Memory B cell (primary cell): ENCODE results near the gene HELZ.
A peak's percentile ranks its signal among the peaks of the same experiment; 100 is the strongest.
"Not testable (repeated sequence)": the region's sequence is repeated elsewhere in the genome, so short reads cannot be mapped to it uniquely, and the experiment has no call there.

Source experiments
- ATAC-seq: fragments of 150-1000 bp; cut with Tn5 transposase; 2 replicates; pipeline ENCODE4 v1.10.0; 2021; ENCODE audit warnings: low read depth, mild to moderate bottlenecking, moderate library complexity
- DNase-seq, 2 donors: peaks; one replicate each; pipeline ENCODE4 v3.0.0; 2022; ENCODE audit warnings: low spot score in 2 of 2
- H3K27ac Mint-ChIP-seq: one replicate; pipeline ENCODE4 v1.8.0; 2022; ENCODE audit warnings: mild to moderate bottlenecking, moderate library complexity, mixed read lengths
- H3K27me3 Mint-ChIP-seq: one replicate; pipeline ENCODE4 v1.8.0; 2022; ENCODE audit warnings: mixed read lengths
- H3K36me3 Mint-ChIP-seq: one replicate; pipeline ENCODE4 v1.8.0; 2022; ENCODE audit warnings: mild to moderate bottlenecking, mixed read lengths
- H3K4me1 Mint-ChIP-seq: one replicate; pipeline ENCODE4 v1.8.0; 2022; ENCODE audit warnings: mixed read lengths
- H3K4me3 Mint-ChIP-seq: one replicate; pipeline ENCODE4 v1.8.0; 2022; ENCODE audit warnings: mild to moderate bottlenecking, moderate library complexity, mixed read lengths
- H3K9me3 Mint-ChIP-seq: one replicate; pipeline ENCODE4 v1.8.0; 2022; ENCODE audit warnings: mixed read lengths

Gene HELZ

DNA sequence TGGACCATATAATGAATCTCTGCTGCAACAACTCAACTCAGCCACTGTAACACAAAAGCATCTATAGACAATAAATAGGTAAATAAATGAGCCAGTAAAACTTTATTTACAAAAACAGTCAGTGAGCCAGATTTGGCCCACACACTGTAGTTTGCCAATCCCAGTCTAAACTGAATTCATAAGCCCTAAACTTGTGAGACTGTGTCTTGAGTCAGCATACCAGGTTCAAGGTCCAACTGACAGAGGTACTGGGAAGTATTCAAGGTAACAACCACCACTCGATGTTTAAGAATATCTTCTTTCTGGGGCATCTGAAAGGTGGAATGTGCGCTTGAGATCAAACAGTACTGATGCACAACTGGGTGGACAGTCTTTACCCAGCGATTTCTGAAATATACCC, 94.2 kb downstream of the HELZ start:
- Mint-ChIP-seq H3K4me3 (no peak overlapping the region), H3K4me1 (no peaks in the 10 kb centered on the region), H3K36me3 (peaks cover 32% of the 10 kb centered on the region), H3K27ac (no peak overlapping the region), H3K27me3 (no peaks in the 10 kb centered on the region), H3K9me3 (no peaks in the 10 kb centered on the region)
- ATAC-seq (no peak), DNase-seq (no peak)

- Mint-ChIP-seq H3K4me1 (no peaks in the 10 kb centered on the region), H3K27ac (no peak overlapping the region), H3K27me3 (no peaks in the 10 kb centered on the region), H3K9me3 (no peaks in the 10 kb centered on the region), H3K4me3 (no peak overlapping the region), H3K36me3 (peaks cover 40% of the 10 kb centered on the region)
- ATAC-seq (no peak), DNase-seq (no peak)
Observed at GRCh38 chr17:67148352-67148751, 96.6 kb downstream of the HELZ start.

DNA sequence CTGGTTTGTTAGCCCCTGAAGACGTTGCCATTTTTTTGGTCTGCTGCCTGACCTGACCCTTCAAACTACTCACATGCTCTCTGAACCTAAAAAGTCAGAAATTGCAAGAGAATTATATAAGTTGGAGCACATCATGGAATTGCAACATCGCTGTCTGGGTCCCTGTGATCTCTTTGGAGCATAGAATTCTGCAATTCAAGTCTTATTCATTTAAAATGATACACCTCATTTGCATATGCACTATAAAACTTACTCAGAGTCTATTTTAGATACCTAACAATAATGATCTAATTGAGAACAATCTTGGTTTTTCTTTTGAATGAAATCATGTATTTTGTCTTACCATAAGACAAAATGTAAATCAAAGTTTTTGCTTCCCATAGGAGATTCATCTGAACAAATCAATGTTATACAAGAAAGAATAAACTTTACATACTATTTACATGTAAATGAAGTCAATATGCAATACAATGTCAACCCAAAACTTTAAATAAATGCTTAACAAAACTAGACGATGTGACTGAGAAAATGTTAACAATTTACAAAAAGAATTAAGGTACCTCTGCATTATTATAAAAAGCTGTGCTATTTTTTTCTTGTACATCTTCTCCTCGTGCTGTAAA, 99.7 kb downstream of the HELZ start:
- Mint-ChIP-seq H3K4me3 (no peak overlapping the region), H3K27me3 (no peaks in the 10 kb centered on the region), H3K4me1 (no peaks in the 10 kb centered on the region), H3K36me3 (peaks cover 40% of the 10 kb centered on the region), H3K9me3 (peaks cover 2% of the 10 kb centered on the region), H3K27ac (no peak overlapping the region)
- no peak for ATAC-seq
- no peak for DNase-seq

- no peak for ATAC-seq
- Mint-ChIP-seq H3K27me3 (no peaks in the 10 kb centered on the region), H3K9me3 (peaks cover 2% of the 10 kb centered on the region), H3K4me1 (peaks cover 1% of the 10 kb centered on the region), H3K36me3 (peaks cover 43% of the 10 kb centered on the region), H3K4me3 (no peak overlapping the region), H3K27ac (no peak overlapping the region)
- DNase-seq, result no peak
Observed at GRCh38 chr17:67143318-67143717, 101.7 kb downstream of the HELZ start.

- H3K4me3 Mint-ChIP-seq, DNase-seq, H3K4me1 Mint-ChIP-seq, H3K27me3 Mint-ChIP-seq, H3K9me3 Mint-ChIP-seq, H3K27ac Mint-ChIP-seq, ATAC-seq: not testable (repeated sequence)
- H3K36me3 Mint-ChIP-seq, result peaks cover 43% of the 10 kb centered on the region
Observed at GRCh38 chr17:67142030-67142429, 103.0 kb downstream of the HELZ start.

GRCh38 chr17:67139784-67140665, 105.0 kb downstream of the HELZ start:
- peaks cover 2% of the 10 kb centered on the region for H3K9me3 Mint-ChIP-seq
- DNase-seq, result no peak
- no peak overlapping the region for H3K4me3 Mint-ChIP-seq
- ATAC-seq, result no peak
- H3K4me1 Mint-ChIP-seq, result peaks cover 2% of the 10 kb centered on the region
- no peak overlapping the region for H3K27ac Mint-ChIP-seq
- H3K36me3 Mint-ChIP-seq, result peaks cover 42% of the 10 kb centered on the region
- H3K27me3 Mint-ChIP-seq, result no peaks in the 10 kb centered on the region

DNA sequence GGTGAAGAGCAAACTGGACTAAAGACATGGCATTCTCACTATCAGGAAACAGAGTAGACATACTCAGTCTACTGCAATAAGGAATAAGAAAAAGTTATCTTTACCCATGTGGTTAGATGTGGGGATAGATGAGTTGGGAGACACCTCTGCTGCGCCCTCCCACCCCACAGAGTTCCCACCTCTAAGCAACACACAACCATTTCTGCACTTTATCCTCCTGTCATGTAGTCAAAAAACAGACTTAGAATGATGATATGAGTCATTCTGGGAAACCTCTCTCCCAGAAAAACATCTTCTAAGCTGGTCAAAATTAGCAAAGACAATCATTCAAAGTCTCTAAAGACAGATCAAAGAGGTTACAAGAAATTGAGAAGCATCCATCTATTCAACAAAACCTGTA, 105.7 kb downstream of the HELZ start:
- Mint-ChIP-seq H3K36me3 (peaks cover 40% of the 10 kb centered on the region), H3K27me3 (no peaks in the 10 kb centered on the region), H3K4me3 (no peak overlapping the region), H3K4me1 (peaks cover 2% of the 10 kb centered on the region), H3K9me3 (peaks cover 2% of the 10 kb centered on the region), H3K27ac (peak overlapping the region; percentile 9)
- no peak for ATAC-seq
- DNase-seq, result no peak

GRCh38 chr17:67138392-67138791, 106.6 kb downstream of the HELZ start:
- H3K27ac Mint-ChIP-seq, result no peak overlapping the region
- peaks cover 2% of the 10 kb centered on the region for H3K9me3 Mint-ChIP-seq

DNA sequence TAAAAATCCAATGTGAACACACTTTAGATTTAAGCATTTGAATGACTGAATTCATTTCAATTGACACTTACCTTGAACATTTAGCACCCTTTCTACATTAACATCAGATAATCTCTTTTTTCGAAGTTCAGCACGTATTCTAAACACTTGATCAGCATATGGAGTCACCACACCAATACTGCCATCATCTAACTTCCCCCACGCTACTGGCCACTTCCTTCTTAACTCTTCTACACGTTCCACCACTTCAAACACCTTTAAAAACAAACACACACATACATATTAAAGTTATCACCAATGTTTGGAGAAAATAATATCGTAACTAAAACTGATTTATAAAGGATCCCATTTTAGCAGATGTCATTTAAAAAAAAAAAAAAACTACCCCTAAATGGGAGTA, 107.1 kb downstream of the HELZ start:
- ATAC-seq, result no peak
- H3K27ac Mint-ChIP-seq, result no peak overlapping the region
- no peak for DNase-seq
- no peak overlapping the region for H3K4me3 Mint-ChIP-seq
- peaks cover 2% of the 10 kb centered on the region for H3K9me3 Mint-ChIP-seq
- no peaks in the 10 kb centered on the region for H3K27me3 Mint-ChIP-seq
- peaks cover 2% of the 10 kb centered on the region for H3K4me1 Mint-ChIP-seq
- peaks cover 34% of the 10 kb centered on the region for H3K36me3 Mint-ChIP-seq

More at GRCh38 chr17:67138392-67138791, 106.6 kb downstream of the HELZ start:
- Mint-ChIP-seq H3K36me3 (peaks cover 37% of the 10 kb centered on the region), H3K4me1 (peaks cover 2% of the 10 kb centered on the region), H3K4me3 (no peak overlapping the region), H3K27me3 (no peaks in the 10 kb centered on the region)
- DNase-seq, result no peak
- no peak for ATAC-seq

GRCh38 chr17:67137026-67137370, 108.0 kb downstream of the HELZ start:
- Mint-ChIP-seq H3K4me1 (peaks cover 2% of the 10 kb centered on the region), H3K27ac (no peak overlapping the region), H3K36me3 (peaks cover 32% of the 10 kb centered on the region), H3K4me3 (no peak overlapping the region), H3K9me3 (peaks cover 1% of the 10 kb centered on the region), H3K27me3 (no peaks in the 10 kb centered on the region)
- no peak for DNase-seq
- no peak for ATAC-seq

- ATAC-seq, result no peak
- no peaks in the 10 kb centered on the region for H3K9me3 Mint-ChIP-seq
- no peak for DNase-seq
- peaks cover 2% of the 10 kb centered on the region for H3K4me1 Mint-ChIP-seq
- no peak overlapping the region for H3K27ac Mint-ChIP-seq
- H3K36me3 Mint-ChIP-seq, result peaks cover 31% of the 10 kb centered on the region
- no peaks in the 10 kb centered on the region for H3K27me3 Mint-ChIP-seq
- no peak overlapping the region for H3K4me3 Mint-ChIP-seq
Observed at GRCh38 chr17:67136191-67137025, 108.6 kb downstream of the HELZ start.

GRCh38 chr17:67133161-67133560, 111.8 kb downstream of the HELZ start:
- no peaks in the 10 kb centered on the region for H3K4me1 Mint-ChIP-seq
- H3K27me3 Mint-ChIP-seq, result no peaks in the 10 kb centered on the region
- H3K9me3 Mint-ChIP-seq, result no peaks in the 10 kb centered on the region
- no peak overlapping the region for H3K4me3 Mint-ChIP-seq
- peaks cover 24% of the 10 kb centered on the region for H3K36me3 Mint-ChIP-seq
- no peak for ATAC-seq
- no peak overlapping the region for H3K27ac Mint-ChIP-seq
- no peak for DNase-seq

- ATAC-seq (no peak), DNase-seq (no peak)
- H3K36me3 Mint-ChIP-seq, result peaks cover 21% of the 10 kb centered on the region
- no peak overlapping the region for H3K4me3 Mint-ChIP-seq
- H3K4me1 Mint-ChIP-seq, result no peaks in the 10 kb centered on the region
- no peaks in the 10 kb centered on the region for H3K27me3 Mint-ChIP-seq
- H3K27ac Mint-ChIP-seq, result no peak overlapping the region
- H3K9me3 Mint-ChIP-seq, result no peaks in the 10 kb centered on the region
Observed at GRCh38 chr17:67132366-67132765, 112.6 kb downstream of the HELZ start.

DNA sequence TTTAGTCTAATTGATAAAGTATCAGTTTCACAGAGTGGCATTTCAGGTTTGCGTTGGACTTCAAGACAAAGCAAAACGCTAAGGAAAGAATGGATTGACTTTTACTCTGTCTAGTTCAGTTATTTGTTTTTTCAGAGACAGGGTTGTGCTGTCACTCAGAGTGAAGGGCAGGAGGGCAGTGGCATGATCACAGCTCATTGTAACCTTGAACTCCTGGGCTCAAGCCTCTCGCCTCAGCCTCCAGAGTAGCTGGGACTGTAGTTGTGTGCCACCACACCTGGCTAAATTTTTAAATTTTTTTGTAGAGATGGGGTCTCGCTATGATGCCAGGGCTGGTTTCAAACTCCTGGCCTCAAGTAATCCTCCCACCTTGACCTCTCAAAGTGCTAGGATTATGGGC, 114.2 kb downstream of the HELZ start:
- H3K9me3 Mint-ChIP-seq, result no peaks in the 10 kb centered on the region
- peak overlapping the region; percentile 42 for H3K27ac Mint-ChIP-seq
- DNase-seq, result no peak
- no peak for ATAC-seq
- H3K4me3 Mint-ChIP-seq, result no peak overlapping the region
- no peaks in the 10 kb centered on the region for H3K27me3 Mint-ChIP-seq
- H3K36me3 Mint-ChIP-seq, result peaks cover 16% of the 10 kb centered on the region
- peaks cover 4% of the 10 kb centered on the region for H3K4me1 Mint-ChIP-seq
